ENCODE results near the gene BRAF.

Gene BRAF

DNA sequence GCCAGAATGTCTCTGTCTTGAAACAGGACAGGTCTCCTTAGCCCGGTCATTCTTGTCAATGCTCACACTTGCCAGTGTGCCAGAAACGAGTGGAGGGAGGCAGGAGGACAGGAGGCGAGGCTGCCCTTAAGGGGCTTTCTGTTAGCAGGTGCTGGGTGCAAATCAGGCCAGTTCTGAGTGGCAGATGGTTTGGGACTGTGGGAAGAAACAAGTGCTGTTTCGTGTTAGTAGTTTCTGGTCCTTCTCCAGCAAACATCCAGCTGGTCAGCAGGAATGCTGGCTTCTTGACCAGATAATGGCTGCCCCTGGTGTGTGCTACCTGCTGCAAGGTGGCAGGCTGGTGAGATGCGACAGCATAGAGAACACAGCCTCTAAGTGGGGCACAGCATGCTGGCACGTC lies 236.4 kb downstream of the BRAF start:
- no peak for DNase-seq
- H3K36me3 ChIP-seq (replicated peaks), result no peaks in the 10 kb centered on the region
- in situ Hi-C loops (cut with HindIII; ENCODE audit: low pct_ligation_motif_present, low sequenced_read_pairs), result no loop called here

DNA sequence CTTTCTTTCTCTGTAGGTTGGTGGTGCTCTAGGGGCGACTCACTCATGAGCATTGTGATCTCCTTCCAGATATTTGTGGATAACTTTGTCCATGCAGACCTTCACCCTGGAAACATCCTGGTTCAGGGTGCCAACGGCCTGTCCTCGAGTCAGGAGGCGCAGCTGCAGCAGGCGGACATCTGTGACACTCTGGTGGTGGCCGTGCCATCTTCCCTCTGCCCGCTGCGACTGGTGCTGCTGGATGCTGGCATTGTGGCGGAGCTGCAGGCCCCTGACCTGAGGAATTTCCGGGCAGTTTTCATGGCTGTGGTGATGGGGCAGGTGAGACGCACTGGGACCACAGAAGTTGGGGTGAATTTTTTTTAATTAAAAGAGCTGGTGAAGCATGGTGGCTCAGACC lies 237.8 kb downstream of the BRAF start:
- in situ Hi-C loops (cut with HindIII; ENCODE audit: low pct_ligation_motif_present, low sequenced_read_pairs), result no loop called here
- TF ChIP-seq, protein P1, sequence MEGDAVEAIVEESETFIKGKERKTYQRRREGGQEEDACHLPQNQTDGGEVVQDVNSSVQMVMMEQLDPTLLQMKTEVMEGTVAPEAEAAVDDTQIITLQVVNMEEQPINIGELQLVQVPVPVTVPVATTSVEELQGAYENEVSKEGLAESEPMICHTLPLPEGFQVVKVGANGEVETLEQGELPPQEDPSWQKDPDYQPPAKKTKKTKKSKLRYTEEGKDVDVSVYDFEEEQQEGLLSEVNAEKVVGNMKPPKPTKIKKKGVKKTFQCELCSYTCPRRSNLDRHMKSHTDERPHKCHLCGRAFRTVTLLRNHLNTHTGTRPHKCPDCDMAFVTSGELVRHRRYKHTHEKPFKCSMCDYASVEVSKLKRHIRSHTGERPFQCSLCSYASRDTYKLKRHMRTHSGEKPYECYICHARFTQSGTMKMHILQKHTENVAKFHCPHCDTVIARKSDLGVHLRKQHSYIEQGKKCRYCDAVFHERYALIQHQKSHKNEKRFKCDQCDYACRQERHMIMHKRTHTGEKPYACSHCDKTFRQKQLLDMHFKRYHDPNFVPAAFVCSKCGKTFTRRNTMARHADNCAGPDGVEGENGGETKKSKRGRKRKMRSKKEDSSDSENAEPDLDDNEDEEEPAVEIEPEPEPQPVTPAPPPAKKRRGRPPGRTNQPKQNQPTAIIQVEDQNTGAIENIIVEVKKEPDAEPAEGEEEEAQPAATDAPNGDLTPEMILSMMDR (IDR thresholded peaks at IDR 0.05; ENCODE audit: low read depth, low read length, missing control alignments), result no peak
- H3K4me3 ChIP-seq (ENCODE audit: low read depth, low read length), result no peak overlapping the region
- H3K27me3 ChIP-seq (replicated peaks), result no peaks in the 10 kb centered on the region
- H3K27ac ChIP-seq, result no peak overlapping the region
- DNase-seq, result no peak
- H3K36me3 ChIP-seq (replicated peaks), result no peaks in the 10 kb centered on the region

More for the DNA sequence above, 236.4 kb downstream of the BRAF start:
- no peak overlapping the region for H3K27ac ChIP-seq
- H3K4me3 ChIP-seq (ENCODE audit: low read depth, low read length), result no peak overlapping the region
- TF ChIP-seq, protein P1 (IDR thresholded peaks at IDR 0.05; ENCODE audit: low read depth, low read length, missing control alignments), result no peak
- H3K27me3 ChIP-seq (replicated peaks), result no peaks in the 10 kb centered on the region

DNA sequence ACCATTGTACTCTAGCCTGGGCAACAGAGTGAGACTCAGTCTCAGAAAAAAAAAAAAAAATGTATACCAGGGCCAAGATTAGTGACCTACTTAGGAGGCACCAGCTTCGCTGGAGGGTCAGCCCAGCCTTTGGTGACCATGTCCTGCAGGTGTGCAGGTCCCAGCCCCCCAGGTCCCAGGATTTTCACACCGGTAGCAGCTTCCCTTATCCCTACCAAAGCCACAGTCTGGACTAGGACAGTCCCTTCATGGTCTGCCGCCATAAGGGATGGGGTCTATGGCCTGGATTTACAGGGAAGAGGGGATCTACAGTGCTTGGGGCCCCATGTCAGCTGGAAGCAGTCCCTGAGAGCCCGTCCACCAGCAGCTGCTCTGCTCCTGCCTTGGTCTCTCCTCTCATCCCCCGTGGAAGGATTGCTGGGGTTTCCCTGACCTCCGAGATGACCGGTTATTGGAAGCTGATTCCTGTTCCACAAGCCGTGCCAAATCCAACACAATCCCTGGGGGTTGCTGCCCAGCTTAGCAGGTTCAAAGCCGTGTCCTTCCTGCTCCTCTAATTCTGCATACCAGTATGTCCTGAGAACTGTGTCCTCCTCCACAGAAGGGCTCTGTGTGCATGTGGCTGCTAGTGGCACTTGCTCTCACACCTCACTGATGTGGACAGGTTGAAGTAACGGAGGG lies 239.2 kb downstream of the BRAF start:
- Histone ChIP-seq H3K36me3 (replicated peaks) (peaks cover 4% of the 10 kb centered on the region), H3K4me3 (ENCODE audit: low read depth, low read length) (no peak overlapping the region), H3K27me3 (replicated peaks) (no peaks in the 10 kb centered on the region), H3K27ac (no peak overlapping the region)
- in situ Hi-C loops (cut with HindIII; ENCODE audit: low pct_ligation_motif_present, low sequenced_read_pairs), result no loop called here
- no peak for DNase-seq
- TF ChIP-seq, protein P1 (IDR thresholded peaks at IDR 0.05; ENCODE audit: low read depth, low read length, missing control alignments), result no peak

DNA sequence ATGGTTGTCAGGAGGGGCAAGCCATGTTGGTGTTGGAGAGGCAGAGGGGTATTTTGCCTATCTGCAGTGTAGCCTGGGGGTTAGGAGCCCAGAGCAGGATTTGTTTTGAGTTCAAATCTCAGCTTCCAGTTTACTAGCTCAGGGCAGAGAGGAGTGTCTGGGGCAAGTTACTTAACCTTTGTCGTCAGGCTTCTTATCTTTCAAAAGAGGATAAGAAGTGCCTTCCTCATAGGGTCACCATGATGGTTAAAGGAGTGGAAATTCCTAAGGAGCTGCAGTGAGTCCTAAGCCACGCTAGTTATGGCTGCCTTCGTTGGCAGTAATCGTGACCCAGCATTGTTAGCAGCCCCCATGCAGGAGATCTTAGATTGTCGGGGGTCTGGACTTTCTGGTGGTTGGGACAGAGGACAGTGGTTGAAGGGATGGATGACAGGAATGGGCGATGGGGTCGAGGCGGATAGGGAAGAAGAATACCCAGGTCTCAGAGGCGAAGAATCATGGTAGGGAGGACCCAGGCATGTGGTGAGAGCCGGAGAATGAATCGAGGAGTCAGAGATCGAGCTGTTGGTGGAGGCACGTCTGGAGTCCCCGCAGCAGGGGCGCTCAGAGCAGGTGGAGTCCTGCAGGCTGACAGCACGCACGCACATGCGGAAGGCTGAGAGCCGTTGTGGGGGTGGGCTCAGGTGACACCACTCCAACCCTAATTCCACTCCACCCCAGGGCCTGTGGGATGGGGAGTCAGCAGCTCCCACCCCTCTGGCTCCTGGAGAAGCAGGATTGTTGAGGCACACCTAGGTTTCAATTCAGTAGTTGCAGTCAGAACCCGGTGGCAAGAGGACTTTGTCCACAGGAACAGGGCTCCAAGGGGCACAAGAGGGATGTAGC lies 240.4 kb downstream of the BRAF start:
- in situ Hi-C loops (cut with HindIII; ENCODE audit: low pct_ligation_motif_present, low sequenced_read_pairs), result no loop called here
- H3K27me3 ChIP-seq (replicated peaks), result no peaks in the 10 kb centered on the region
- H3K36me3 ChIP-seq (replicated peaks), result peaks cover 4% of the 10 kb centered on the region
- TF ChIP-seq, protein P1 (IDR thresholded peaks at IDR 0.05; ENCODE audit: low read depth, low read length, missing control alignments), result no peak
- DNase-seq, result no peak
- no peak overlapping the region for H3K4me3 ChIP-seq (ENCODE audit: low read depth, low read length)
- no peak overlapping the region for H3K27ac ChIP-seq

DNA sequence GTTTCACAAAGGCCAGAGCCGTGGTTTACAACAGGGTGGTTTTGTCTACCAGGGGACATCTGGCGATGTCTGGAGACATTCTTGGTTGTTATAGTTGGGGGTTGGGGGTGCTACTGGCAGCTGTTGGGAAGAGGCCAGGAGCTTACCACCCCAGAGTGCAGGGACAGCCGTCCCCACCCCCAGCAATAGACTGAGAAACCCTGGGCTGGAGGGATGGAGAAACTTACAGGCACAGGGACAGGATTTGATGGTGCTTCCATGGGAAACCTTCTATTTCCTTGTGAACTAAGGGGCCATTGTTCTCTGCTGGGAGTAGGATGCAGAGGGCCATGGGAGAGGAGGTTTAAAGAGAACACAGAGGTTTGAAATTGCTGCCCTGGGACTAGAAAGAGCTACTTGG lies 241.1 kb downstream of the BRAF start:
- Histone ChIP-seq H3K27me3 (replicated peaks) (no peaks in the 10 kb centered on the region), H3K27ac (no peak overlapping the region), H3K4me3 (ENCODE audit: low read depth, low read length) (no peak overlapping the region), H3K36me3 (replicated peaks) (peaks cover 4% of the 10 kb centered on the region)
- no peak for DNase-seq
- TF ChIP-seq, protein P1 (IDR thresholded peaks at IDR 0.05; ENCODE audit: low read depth, low read length, missing control alignments), result no peak
- in situ Hi-C loops (cut with HindIII; ENCODE audit: low pct_ligation_motif_present, low sequenced_read_pairs), result no loop called here
